ENCODE data around the gene ADRA2A. TPM values are rescaled to one million over a fixed set of nuclear protein-coding genes. Genes with fewer than 3 reads are reported as not detected.

Gene ADRA2A
- total RNA-seq, 1 experiment from 2014 or later, result 1.7 TPM

GRCh38 chr10:111082102-111082975 is 5.5 kb downstream of the ADRA2A start:
- Mint-ChIP-seq H3K27me3 (ENCODE audit: low read depth) (peaks cover 37% of the 10 kb centered on the region), H3K27ac (no peak overlapping the region), H3K4me3 (no peak overlapping the region), H3K9me3 (no peaks in the 10 kb centered on the region), H3K36me3 (no peaks in the 10 kb centered on the region), H3K4me1 (peaks cover 21% of the 10 kb centered on the region)
- ATAC-seq (no peak), DNase-seq (ENCODE audit: low spot score) (no peak)
- ChIA-PET POLR2A (no interaction called here), CTCF (no interaction called here)
- TF ChIP-seq TEAD1 (CRISPR knock-in tag; IDR thresholded peaks at IDR 0.05) (no peak), FOXP4 (CRISPR knock-in tag; IDR thresholded peaks at IDR 0.05) (no peak), NFE2L1 (CRISPR knock-in tag; IDR thresholded peaks at IDR 0.05) (no peak), GABPB1 (CRISPR knock-in tag; IDR thresholded peaks at IDR 0.05) (no peak), FOXK1 (CRISPR knock-in tag; IDR thresholded peaks at IDR 0.05) (no peak), HMGXB4 (CRISPR knock-in tag; IDR thresholded peaks at IDR 0.05) (no peak), JAZF1 (CRISPR knock-in tag; IDR thresholded peaks at IDR 0.05) (no peak), NFYB (CRISPR knock-in tag; conservative IDR thresholded peaks at IDR 0.05; ENCODE audit: low read depth) (no peak), ZNF263 (CRISPR knock-in tag; IDR thresholded peaks at IDR 0.05; ENCODE audit: low read depth) (no peak), PRRX2 (CRISPR knock-in tag; IDR thresholded peaks at IDR 0.05) (no peak), FOXJ3 (CRISPR knock-in tag; IDR thresholded peaks at IDR 0.05; ENCODE audit: borderline replicate concordance) (no peak), ELF4 (CRISPR knock-in tag; IDR thresholded peaks at IDR 0.05; ENCODE audit: low read depth) (no peak), ETV6 (CRISPR knock-in tag; IDR thresholded peaks at IDR 0.05) (no peak), NR3C1 (CRISPR knock-in tag; conservative IDR thresholded peaks at IDR 0.05; ENCODE audit: low read depth) (no peak), ZNF232 (CRISPR knock-in tag; IDR thresholded peaks at IDR 0.05) (no peak)
- TF ChIP-seq, protein P1, sequence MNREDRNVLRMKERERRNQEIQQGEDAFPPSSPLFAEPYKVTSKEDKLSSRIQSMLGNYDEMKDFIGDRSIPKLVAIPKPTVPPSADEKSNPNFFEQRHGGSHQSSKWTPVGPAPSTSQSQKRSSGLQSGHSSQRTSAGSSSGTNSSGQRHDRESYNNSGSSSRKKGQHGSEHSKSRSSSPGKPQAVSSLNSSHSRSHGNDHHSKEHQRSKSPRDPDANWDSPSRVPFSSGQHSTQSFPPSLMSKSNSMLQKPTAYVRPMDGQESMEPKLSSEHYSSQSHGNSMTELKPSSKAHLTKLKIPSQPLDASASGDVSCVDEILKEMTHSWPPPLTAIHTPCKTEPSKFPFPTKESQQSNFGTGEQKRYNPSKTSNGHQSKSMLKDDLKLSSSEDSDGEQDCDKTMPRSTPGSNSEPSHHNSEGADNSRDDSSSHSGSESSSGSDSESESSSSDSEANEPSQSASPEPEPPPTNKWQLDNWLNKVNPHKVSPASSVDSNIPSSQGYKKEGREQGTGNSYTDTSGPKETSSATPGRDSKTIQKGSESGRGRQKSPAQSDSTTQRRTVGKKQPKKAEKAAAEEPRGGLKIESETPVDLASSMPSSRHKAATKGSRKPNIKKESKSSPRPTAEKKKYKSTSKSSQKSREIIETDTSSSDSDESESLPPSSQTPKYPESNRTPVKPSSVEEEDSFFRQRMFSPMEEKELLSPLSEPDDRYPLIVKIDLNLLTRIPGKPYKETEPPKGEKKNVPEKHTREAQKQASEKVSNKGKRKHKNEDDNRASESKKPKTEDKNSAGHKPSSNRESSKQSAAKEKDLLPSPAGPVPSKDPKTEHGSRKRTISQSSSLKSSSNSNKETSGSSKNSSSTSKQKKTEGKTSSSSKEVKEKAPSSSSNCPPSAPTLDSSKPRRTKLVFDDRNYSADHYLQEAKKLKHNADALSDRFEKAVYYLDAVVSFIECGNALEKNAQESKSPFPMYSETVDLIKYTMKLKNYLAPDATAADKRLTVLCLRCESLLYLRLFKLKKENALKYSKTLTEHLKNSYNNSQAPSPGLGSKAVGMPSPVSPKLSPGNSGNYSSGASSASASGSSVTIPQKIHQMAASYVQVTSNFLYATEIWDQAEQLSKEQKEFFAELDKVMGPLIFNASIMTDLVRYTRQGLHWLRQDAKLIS (CRISPR knock-in tag; IDR thresholded peaks at IDR 0.05; ENCODE audit: borderline replicate concordance), result no peak
- TF ChIP-seq, protein P2, sequence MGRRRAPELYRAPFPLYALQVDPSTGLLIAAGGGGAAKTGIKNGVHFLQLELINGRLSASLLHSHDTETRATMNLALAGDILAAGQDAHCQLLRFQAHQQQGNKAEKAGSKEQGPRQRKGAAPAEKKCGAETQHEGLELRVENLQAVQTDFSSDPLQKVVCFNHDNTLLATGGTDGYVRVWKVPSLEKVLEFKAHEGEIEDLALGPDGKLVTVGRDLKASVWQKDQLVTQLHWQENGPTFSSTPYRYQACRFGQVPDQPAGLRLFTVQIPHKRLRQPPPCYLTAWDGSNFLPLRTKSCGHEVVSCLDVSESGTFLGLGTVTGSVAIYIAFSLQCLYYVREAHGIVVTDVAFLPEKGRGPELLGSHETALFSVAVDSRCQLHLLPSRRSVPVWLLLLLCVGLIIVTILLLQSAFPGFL (CRISPR knock-in tag; IDR thresholded peaks at IDR 0.05; ENCODE audit: borderline replicate concordance), result no peak
- TF ChIP-seq, protein P3, sequence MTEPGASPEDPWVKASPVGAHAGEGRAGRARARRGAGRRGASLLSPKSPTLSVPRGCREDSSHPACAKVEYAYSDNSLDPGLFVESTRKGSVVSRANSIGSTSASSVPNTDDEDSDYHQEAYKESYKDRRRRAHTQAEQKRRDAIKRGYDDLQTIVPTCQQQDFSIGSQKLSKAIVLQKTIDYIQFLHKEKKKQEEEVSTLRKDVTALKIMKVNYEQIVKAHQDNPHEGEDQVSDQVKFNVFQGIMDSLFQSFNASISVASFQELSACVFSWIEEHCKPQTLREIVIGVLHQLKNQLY (CRISPR knock-in tag; IDR thresholded peaks at IDR 0.05), result no peak
- TF ChIP-seq, protein P4, sequence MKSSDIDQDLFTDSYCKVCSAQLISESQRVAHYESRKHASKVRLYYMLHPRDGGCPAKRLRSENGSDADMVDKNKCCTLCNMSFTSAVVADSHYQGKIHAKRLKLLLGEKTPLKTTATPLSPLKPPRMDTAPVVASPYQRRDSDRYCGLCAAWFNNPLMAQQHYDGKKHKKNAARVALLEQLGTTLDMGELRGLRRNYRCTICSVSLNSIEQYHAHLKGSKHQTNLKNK (CRISPR knock-in tag; IDR thresholded peaks at IDR 0.05), result no peak
